A673 (cell line): ENCODE results near the gene NACA. TPM values are rescaled to one million over a fixed set of nuclear protein-coding genes. Genes with fewer than 3 reads are reported as not detected.

ENCODE experiments used
- BruUV-seq: library from RNA; stranded (reverse); fragments of 400-500 nt; replicated peaks from 2 replicates; lab custom pipeline; 2021; lab: Mats Ljungman, UMichigan
- CTCF ChIA-PET: fragments of 300-600 bp; sonication (Branson Sonifier 250); formaldehyde crosslinking; loops from one replicate; lab custom pipeline; 2022; ENCODE audit warnings: antibody characterized with exemption; lab: Charles Lee
- POLR2A ChIA-PET: fragments of 300-600 bp; sonication (Branson Sonifier 250); formaldehyde crosslinking; loops from one replicate; lab custom pipeline; 2022; ENCODE audit warnings: antibody characterized with exemption; ENCODE audit not compliant: low non-redundant PET; lab: Charles Lee
- DNase-seq: peaks from one replicate; pipeline ENCODE4 v3.0.0-alpha.2; 2015; ENCODE audit warnings: low spot score
- H3K27ac ChIP-seq: fragments of 200-600 bp; sonication (generic); 2 replicates; pipeline ENCODE4 v1.5.1; 2016; ENCODE audit warnings: mixed run types, low read depth, mild to moderate bottlenecking, mixed read lengths, antibody characterized with exemption, low read length; ENCODE audit not compliant: poor library complexity, severe bottlenecking
- H3K27me3 ChIP-seq: fragments of 200-600 bp; sonication (generic); replicated peaks from 2 replicates; pipeline ENCODE4 v1.6.1; 2017; ENCODE audit warnings: mixed run types, low read depth, mild to moderate bottlenecking, mixed read lengths, antibody characterized with exemption, low read length; ENCODE audit not compliant: insufficient read depth, poor library complexity
- H3K36me3 ChIP-seq: fragments of 200-600 bp; sonication (generic); 2 replicates; pipeline ENCODE4 v1.6.1; 2016; ENCODE audit warnings: mixed run types, mild to moderate bottlenecking, mixed read lengths, antibody characterized with exemption, low read length; ENCODE audit not compliant: insufficient read depth, poor library complexity, severe bottlenecking
- H3K4me1 ChIP-seq: fragments of 200-600 bp; sonication (generic); 2 replicates; pipeline ENCODE4 v1.6.1; 2017; ENCODE audit warnings: mixed run types, mild to moderate bottlenecking, mixed read lengths, antibody characterized with exemption, low read length; ENCODE audit not compliant: insufficient read depth, poor library complexity, severe bottlenecking
- H3K4me3 ChIP-seq: fragments of 200-600 bp; sonication (generic); 2 replicates; pipeline ENCODE4 v1.5.1; 2016; ENCODE audit warnings: low read depth, mixed run types, mild to moderate bottlenecking, mixed read lengths, low read length; ENCODE audit not compliant: poor library complexity, severe bottlenecking
- H3K9me3 ChIP-seq: fragments of 200-600 bp; sonication (generic); 2 replicates; pipeline ENCODE4 v1.6.1; 2016; ENCODE audit warnings: mixed run types, low read depth, mild to moderate bottlenecking, mixed read lengths, antibody characterized with exemption, low read length; ENCODE audit not compliant: poor library complexity, severe bottlenecking
- CTCF ChIP-seq: fragments of 300-800, 200-600 bp; sonication (generic); conservative IDR thresholded peaks from 2 replicates; pipeline ENCODE4 v1.5.1; 2017; ENCODE audit warnings: low read depth, mild to moderate bottlenecking, antibody characterized with exemption, low read length, moderate library complexity, mixed read lengths
- EZH2 ChIP-seq: fragments of 200-600 bp; sonication (generic); IDR thresholded peaks from 2 replicates; pipeline ENCODE4 v1.6.1; 2017; ENCODE audit warnings: borderline replicate concordance, low read depth, mild to moderate bottlenecking, mixed read lengths, antibody characterized with exemption, low read length; ENCODE audit not compliant: poor library complexity, severe bottlenecking
- intact Hi-C: fragments of 100-400 bp; cut with micrococcal nuclease; formaldehyde crosslinking; loops from one replicate; pipeline ENCODE4 v1.10.0; 2022; ENCODE audit not compliant: unreplicated experiment
- total RNA-seq: library from RNA; stranded (reverse); gene quantifications from 2 replicates; pipeline ENCODE4 v1.2.3, GENCODE V29; 2021

NACA gene
- total RNA-seq, 1 experiment from 2014 or later, result 908 TPM

GRCh38 chr12:56678852-56679251 is 46.2 kb downstream of the NACA start:
- no peak for DNase-seq
- POLR2A ChIA-PET, result no interaction called here

GRCh38 chr12:56677680-56678079 is 47.4 kb downstream of the NACA start:
- POLR2A ChIA-PET, result no interaction called here
- H3K4me1 ChIP-seq, result no peaks in the 10 kb centered on the region
- BruUV-seq, result no TSS peak
- no peaks in the 10 kb centered on the region for H3K27me3 ChIP-seq
- intact Hi-C loops, result no loop called here
- peaks cover 42% of the 10 kb centered on the region for H3K36me3 ChIP-seq
- H3K9me3 ChIP-seq, result no peaks in the 10 kb centered on the region
- no peak for DNase-seq
- no peak overlapping the region for H3K27ac ChIP-seq
- CTCF ChIA-PET, result no interaction called here
- TF ChIP-seq CTCF, result no peak
- no peak for TF ChIP-seq EZH2
- H3K4me3 ChIP-seq, result no peak overlapping the region

More at GRCh38 chr12:56678852-56679251, 46.2 kb downstream of the NACA start:
- CTCF ChIA-PET, result no interaction called here
- no peaks in the 10 kb centered on the region for H3K27me3 ChIP-seq
- intact Hi-C loops, result no loop called here
- H3K36me3 ChIP-seq, result peaks cover 39% of the 10 kb centered on the region
- H3K27ac ChIP-seq, result peak overlapping the region; percentile 46
- TF ChIP-seq EZH2 (no peak), CTCF (no peak)
- no peak overlapping the region for H3K4me3 ChIP-seq
- H3K4me1 ChIP-seq, result peaks cover 5% of the 10 kb centered on the region
- BruUV-seq, result no TSS peak
- no peaks in the 10 kb centered on the region for H3K9me3 ChIP-seq

GRCh38 chr12:56676851-56677580 is 48.1 kb downstream of the NACA start:
- TF ChIP-seq EZH2 (no peak), CTCF (no peak)
- ChIA-PET CTCF (no interaction called here), POLR2A (interaction anchor here (0.7 kb wide), 1 partner anchor 24 kb away, joined by 17 read pairs; no protein-coding TSS in a partner anchor)
- H3K9me3 ChIP-seq, result no peaks in the 10 kb centered on the region
- no TSS peak for BruUV-seq
- intact Hi-C loops, result no loop called here
- no peaks in the 10 kb centered on the region for H3K4me1 ChIP-seq
- no peaks in the 10 kb centered on the region for H3K27me3 ChIP-seq
- no peak for DNase-seq
- H3K36me3 ChIP-seq, result peaks cover 44% of the 10 kb centered on the region
- H3K27ac ChIP-seq, result no peak overlapping the region
- H3K4me3 ChIP-seq, result no peak overlapping the region
